Astrocyte of the cerebellum (primary cell): Measurements from ENCODE around the gene ARAP2.

Experiments used
- DNase-seq: peaks from one replicate; pipeline ENCODE4 v3.0.0-alpha.2; 2011; ENCODE audit warnings: low read depth
- H3K4me3 ChIP-seq: 2 replicates; pipeline ENCODE4 v1.5.1; 2011; ENCODE audit warnings: mild to moderate bottlenecking, low read depth, low read length, moderate library complexity
- CTCF ChIP-seq: IDR thresholded peaks from 2 replicates; pipeline ENCODE4 v1.5.1; 2012; ENCODE audit warnings: low read length, low read depth, moderate library complexity, mild to moderate bottlenecking; ENCODE audit errors: missing control alignments
- in situ Hi-C: cut with HindIII; loops from 2 replicates; pipeline ENCODE4 v1.10.0; 2017; ENCODE audit warnings: low sequenced_read_pairs

ARAP2 gene

GRCh38 chr4:36213977-36214376 lies 30.3 kb downstream of the ARAP2 start:
- no peak for DNase-seq
- TF ChIP-seq CTCF: no peak

GRCh38 chr4:36211084-36211483 lies 33.2 kb downstream of the ARAP2 start:
- no peak for TF ChIP-seq CTCF
- in situ Hi-C loops: no loop called here
- H3K4me3 ChIP-seq: no peak overlapping the region
- no peak for DNase-seq

More at GRCh38 chr4:36213977-36214376, 30.3 kb downstream of the ARAP2 start:
- no peak overlapping the region for H3K4me3 ChIP-seq
- in situ Hi-C loops: no loop called here

- TF ChIP-seq CTCF: no peak
- DNase-seq: no peak
- in situ Hi-C loops: no loop called here
- no peak overlapping the region for H3K4me3 ChIP-seq
Observed at GRCh38 chr4:36209941-36210649, 34.2 kb downstream of the ARAP2 start.

GRCh38 chr4:36208893-36209473 lies 35.3 kb downstream of the ARAP2 start:
- no peak for TF ChIP-seq CTCF
- in situ Hi-C loops: no loop called here
- no peak overlapping the region for H3K4me3 ChIP-seq
- no peak for DNase-seq

GRCh38 chr4:36207831-36208520 lies 36.3 kb downstream of the ARAP2 start:
- H3K4me3 ChIP-seq: no peak overlapping the region
- DNase-seq: no peak
- no peak for TF ChIP-seq CTCF
- in situ Hi-C loops: no loop called here

GRCh38 chr4:36207367-36207766 lies 36.9 kb downstream of the ARAP2 start:
- in situ Hi-C loops: no loop called here
- no peak for DNase-seq

More at GRCh38 chr4:36207367-36207766, 36.9 kb downstream of the ARAP2 start:
- H3K4me3 ChIP-seq: no peak overlapping the region
- no peak for TF ChIP-seq CTCF
